Measurements from ENCODE around the gene R3HDM4.

GRCh38 chr19:934865-935479 is 22.0 kb upstream of the R3HDM4 start:
- TF ChIP-seq POLR2A (IDR thresholded peaks at IDR 0.05), result peak in 1 of 2 donors; percentile 43
- TF ChIP-seq, protein P1, sequence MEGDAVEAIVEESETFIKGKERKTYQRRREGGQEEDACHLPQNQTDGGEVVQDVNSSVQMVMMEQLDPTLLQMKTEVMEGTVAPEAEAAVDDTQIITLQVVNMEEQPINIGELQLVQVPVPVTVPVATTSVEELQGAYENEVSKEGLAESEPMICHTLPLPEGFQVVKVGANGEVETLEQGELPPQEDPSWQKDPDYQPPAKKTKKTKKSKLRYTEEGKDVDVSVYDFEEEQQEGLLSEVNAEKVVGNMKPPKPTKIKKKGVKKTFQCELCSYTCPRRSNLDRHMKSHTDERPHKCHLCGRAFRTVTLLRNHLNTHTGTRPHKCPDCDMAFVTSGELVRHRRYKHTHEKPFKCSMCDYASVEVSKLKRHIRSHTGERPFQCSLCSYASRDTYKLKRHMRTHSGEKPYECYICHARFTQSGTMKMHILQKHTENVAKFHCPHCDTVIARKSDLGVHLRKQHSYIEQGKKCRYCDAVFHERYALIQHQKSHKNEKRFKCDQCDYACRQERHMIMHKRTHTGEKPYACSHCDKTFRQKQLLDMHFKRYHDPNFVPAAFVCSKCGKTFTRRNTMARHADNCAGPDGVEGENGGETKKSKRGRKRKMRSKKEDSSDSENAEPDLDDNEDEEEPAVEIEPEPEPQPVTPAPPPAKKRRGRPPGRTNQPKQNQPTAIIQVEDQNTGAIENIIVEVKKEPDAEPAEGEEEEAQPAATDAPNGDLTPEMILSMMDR (IDR thresholded peaks at IDR 0.05), result peak in 1 of 6 experiments; percentile 15
